HG03342 (cell line): Measurements from ENCODE around the gene ST3GAL4.
A peak's percentile ranks its signal among the peaks of the same experiment; 100 is the strongest.

Source experiments
- ATAC-seq: cut with Tn5 transposase; IDR thresholded peaks from one replicate; pipeline ENCODE4 v1.9.1; 2021; ENCODE audit warnings: mild to moderate bottlenecking, moderate library complexity; ENCODE audit not compliant: unreplicated experiment

Gene ST3GAL4

GRCh38 chr11:126419801-126420697, 64.6 kb downstream of the ST3GAL4 start:
- peak; percentile 59 for ATAC-seq

GRCh38 chr11:126420698-126421256, 65.3 kb downstream of the ST3GAL4 start:
- ATAC-seq, result no peak

- ATAC-seq, result no peak
Measured at GRCh38 chr11:126421271-126421671, 65.8 kb downstream of the ST3GAL4 start.

GRCh38 chr11:126422446-126422845, 67.0 kb downstream of the ST3GAL4 start:
- ATAC-seq, result no peak

- no peak for ATAC-seq
Measured at GRCh38 chr11:126423154-126423553, 67.7 kb downstream of the ST3GAL4 start.

GRCh38 chr11:126423743-126424142, 68.3 kb downstream of the ST3GAL4 start:
- no peak for ATAC-seq

GRCh38 chr11:126424471-126425039, 69.1 kb downstream of the ST3GAL4 start:
- no peak for ATAC-seq

- ATAC-seq, result no peak
Measured at GRCh38 chr11:126426106-126426505, 70.6 kb downstream of the ST3GAL4 start.

- ATAC-seq, result no peak
Measured at GRCh38 chr11:126426820-126427749, 71.6 kb downstream of the ST3GAL4 start.

- ATAC-seq, result no peak
Measured at GRCh38 chr11:126430581-126431335, 75.3 kb downstream of the ST3GAL4 start.

- ATAC-seq, result no peak
Measured at GRCh38 chr11:126431401-126432064, 76.0 kb downstream of the ST3GAL4 start.

- ATAC-seq, result no peak
Measured at GRCh38 chr11:126432065-126432461, 76.6 kb downstream of the ST3GAL4 start.

- no peak for ATAC-seq
Measured at GRCh38 chr11:126432525-126432924, 77.0 kb downstream of the ST3GAL4 start.

GRCh38 chr11:126433244-126433846, 77.9 kb downstream of the ST3GAL4 start:
- ATAC-seq, result no peak

- ATAC-seq, result no peak
Measured at GRCh38 chr11:126433989-126434949, 78.8 kb downstream of the ST3GAL4 start.

- ATAC-seq, result no peak
Measured at GRCh38 chr11:126434950-126435335, 79.5 kb downstream of the ST3GAL4 start.

- ATAC-seq, result no peak
Measured at GRCh38 chr11:126436209-126436755, 80.8 kb downstream of the ST3GAL4 start.

- no peak for ATAC-seq
Measured at GRCh38 chr11:126437731-126438130, 82.2 kb downstream of the ST3GAL4 start.
